GM21717 (cell line): Measurements from ENCODE around the gene DUSP6.

Experiments used
- ATAC-seq: cut with Tn5 transposase; IDR thresholded peaks from one replicate; pipeline ENCODE4 v1.9.1; 2021; ENCODE audit warnings: mild to moderate bottlenecking, moderate library complexity; ENCODE audit not compliant: unreplicated experiment

Gene DUSP6

GRCh38 chr12:89352492-89353187, at the start of gene DUSP6:
DUSP6 (minus strand) TSS chr12:89352501; CDS start chr12:89352039, 462 bp downstream.
- ATAC-seq = peak; percentile 38

- ATAC-seq = no peak
These were observed 49.2 kb upstream of the DUSP6 start for GRCh38 chr12:89401433-89402058.

- ATAC-seq = no peak
These were observed 48.1 kb upstream of the DUSP6 start for GRCh38 chr12:89400415-89400814.

GRCh38 chr12:89395712-89396111, 43.4 kb upstream of the DUSP6 start:
- ATAC-seq = no peak

DNA sequence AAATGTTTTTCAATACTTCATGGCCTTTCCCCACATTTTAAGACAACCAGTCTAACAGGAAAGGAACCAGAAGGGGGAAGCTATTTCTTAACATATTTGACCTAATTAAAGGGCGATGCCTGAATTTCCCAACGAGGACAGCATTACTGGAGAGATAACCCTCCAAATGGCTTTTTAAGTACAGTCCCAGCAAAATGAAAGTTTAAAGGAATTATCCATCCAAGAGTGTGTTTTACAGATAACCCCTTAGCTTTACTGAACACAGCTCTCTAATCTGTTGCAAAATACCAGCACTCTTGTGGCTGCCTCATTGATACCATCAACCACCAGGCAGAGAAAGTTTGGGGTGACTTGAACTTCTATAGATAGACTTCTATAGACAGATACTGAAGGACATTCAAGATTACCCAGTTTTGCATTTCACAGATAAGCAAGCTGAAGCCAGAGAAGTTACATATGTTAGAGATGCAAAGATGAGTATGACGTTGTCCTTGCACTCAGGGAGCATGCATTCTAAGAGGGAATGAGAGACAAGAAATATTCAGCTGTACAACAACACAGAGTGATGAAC, 41.3 kb upstream of the DUSP6 start:
- no peak for ATAC-seq

DNA sequence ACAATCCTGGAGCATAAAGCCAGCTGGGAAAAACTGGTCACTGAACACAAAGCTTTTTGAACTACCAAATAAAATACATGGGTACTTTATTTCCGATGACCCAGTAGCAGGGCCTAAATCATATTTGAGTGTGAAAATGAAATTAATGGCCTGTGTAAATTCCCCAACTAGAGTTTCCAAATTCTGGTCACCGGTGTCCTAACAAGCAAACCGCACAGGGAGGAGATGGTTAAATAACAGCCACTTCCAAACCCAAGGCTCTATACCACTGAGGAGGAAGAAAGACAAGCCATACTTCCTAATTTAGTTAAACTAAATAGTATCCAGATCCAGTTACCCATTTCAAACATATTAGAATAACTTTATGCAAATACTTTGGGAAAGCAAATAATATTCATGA, 40.1 kb upstream of the DUSP6 start:
- no peak for ATAC-seq

DNA sequence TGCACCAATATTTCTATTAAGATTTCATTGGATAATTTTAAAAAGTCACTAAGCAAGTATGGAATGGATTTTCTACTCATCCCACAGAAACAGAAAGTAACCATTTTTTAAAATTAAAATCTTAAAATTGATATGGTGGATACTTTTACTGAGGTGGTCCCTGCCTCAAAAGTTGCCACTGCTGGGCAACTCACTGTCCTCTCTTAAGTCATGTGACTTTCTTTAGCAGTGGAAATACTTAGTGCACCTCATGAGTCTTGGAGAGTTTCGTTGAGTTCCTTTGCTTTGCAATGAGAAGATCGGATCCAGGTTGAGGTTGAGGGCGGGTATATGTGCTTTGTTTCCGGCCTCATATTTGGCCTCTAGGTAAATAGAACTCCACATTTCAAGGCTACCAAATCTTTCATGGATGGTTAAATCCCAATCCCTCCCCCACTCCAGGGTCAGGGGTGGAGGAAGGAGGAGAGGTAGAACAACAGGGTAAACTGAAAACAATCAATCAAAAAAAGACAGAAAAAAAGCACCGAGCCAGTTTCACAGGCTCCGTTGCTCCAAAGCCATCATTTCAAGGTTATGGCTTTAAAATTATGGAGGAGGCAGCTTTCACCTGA, 39.5 kb upstream of the DUSP6 start:
- no peak for ATAC-seq

GRCh38 chr12:89390802-89391673, 38.7 kb upstream of the DUSP6 start:
- ATAC-seq = no peak

DNA sequence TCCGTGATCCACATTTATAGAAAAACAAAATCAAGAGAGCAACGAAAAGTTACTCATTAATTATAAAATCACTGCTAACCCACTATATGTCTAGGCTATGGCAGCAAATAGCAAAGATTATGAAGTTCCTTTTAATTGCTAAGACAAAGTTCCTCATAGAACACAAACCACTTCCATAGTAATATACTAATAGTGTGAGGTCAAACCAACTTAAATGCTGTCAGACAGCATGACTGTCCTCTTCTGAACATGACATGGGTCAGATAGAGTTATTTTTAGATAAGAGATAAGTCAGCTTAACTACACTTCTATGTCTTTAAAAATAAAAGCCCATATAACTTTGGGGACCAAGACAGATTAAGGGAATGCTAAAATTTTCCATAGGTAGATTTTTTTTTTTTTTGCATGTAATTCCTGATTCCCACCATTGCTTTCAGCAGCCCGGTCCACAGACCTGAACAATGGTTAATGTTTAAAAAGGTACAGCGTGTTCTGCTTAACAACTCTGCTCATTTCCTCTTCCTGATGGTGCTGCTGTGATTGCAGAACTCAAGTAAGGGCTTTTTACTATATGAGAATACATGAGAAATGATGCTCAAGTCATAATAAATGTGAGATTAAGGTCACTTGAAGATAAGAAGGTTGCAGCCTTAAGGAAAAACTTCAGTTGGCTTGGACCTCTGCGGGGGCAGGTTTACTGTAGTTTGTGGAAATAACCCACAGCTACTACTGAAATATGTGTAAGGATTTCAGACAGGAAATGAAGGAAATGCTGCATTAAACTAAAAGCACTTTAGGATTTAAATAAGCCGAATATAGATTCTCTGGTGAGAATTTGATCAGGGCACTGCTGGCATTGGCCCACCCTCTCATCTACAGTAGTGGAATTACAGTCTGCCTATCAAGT, 37.7 kb upstream of the DUSP6 start:
- ATAC-seq = no peak

GRCh38 chr12:89386138-89386537, 33.8 kb upstream of the DUSP6 start:
- ATAC-seq = no peak

- no peak for ATAC-seq
These were observed 32.5 kb upstream of the DUSP6 start for GRCh38 chr12:89384807-89385206.

- no peak for ATAC-seq
These were observed 31.9 kb upstream of the DUSP6 start for GRCh38 chr12:89384050-89384758.

GRCh38 chr12:89383235-89384049, 31.1 kb upstream of the DUSP6 start:
- ATAC-seq = no peak

DNA sequence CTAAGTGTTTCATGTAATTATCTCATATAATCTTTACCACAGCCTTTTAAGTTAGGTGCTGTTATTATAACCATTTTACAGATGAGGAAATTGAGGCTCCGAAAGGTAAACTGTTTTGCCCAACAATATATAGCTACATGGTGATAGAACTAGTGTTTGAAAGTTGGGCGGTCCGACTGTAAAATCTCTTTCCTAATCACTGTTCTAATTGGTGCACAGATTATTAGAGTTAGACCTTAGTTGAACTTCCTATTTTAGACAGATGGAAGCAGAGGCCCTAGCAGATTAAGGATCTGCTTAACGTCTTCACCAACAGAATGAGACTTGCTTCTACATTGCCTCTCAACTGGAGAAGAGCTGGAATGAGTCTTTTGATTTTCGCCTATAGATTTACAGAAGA, 30.0 kb upstream of the DUSP6 start:
- ATAC-seq = no peak

DNA sequence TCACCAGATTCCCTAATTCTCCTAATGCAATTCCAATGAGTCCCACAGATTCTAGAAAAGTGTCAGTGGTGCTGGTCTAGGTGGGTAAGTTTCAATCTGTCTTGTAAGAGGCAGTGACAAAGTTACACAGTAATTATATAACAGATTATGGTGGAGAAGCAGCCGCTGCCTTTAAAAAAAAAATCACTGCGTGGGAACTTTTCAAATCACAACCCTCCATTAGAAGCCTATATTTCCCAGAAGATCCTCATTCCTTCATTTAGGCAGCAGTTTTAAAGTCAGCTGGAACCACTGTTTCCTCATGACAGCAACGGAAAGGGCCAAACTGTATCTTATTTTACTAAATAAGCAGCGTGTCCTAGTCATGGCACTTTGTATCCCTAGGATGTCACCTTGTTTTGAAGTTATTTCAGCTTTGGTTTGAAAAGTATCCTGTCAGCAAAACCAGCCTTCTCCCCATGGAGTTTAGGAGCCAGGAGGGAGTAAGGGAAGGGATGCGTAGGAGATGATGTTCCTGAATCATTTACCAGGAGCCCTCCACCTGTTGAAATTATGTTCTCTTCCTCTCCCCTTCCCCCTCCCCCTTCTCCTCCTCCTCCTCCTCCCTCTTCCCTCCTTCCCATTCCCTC, 27.7 kb upstream of the DUSP6 start:
- no peak for ATAC-seq

- ATAC-seq = no peak
These were observed 27.0 kb upstream of the DUSP6 start for GRCh38 chr12:89379148-89379838.

DNA sequence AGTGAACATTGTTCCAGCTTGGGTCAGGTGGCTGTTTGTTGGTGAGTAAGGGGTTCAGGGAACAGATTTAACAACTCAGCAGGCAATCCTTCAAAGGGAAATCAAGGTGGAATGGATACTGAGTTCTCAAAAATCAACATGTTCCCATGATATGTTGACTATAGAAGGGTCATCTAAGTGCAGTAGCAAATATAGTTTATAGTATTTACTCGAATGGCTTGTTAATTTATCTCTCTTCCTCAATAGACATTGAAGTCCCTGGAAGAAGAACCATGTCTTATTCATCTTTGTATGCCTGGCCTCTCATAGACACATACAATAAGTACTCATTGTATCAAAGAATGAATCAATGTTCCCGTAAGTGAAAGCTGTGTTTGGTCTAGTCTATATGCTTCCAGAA, 24.5 kb upstream of the DUSP6 start:
- ATAC-seq = no peak

DNA sequence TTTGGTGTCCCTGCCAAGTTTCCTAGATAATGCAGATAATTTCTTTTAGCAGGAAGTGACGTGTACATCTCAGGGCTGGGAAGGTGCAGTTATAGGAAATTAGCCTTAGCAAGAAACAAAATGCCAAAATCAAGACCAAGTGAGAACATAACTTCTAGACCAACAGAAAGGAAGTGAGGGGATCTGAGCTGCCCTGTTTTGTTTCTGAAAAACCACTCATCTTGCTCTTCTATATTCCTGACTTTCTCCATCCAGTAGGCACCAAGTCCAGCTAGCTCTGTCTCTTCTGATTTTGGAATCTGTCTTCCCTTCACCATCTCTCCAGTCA, 23.9 kb upstream of the DUSP6 start:
- ATAC-seq = no peak
